ENCODE measurements around the gene RNF123.

Gene RNF123

DNA sequence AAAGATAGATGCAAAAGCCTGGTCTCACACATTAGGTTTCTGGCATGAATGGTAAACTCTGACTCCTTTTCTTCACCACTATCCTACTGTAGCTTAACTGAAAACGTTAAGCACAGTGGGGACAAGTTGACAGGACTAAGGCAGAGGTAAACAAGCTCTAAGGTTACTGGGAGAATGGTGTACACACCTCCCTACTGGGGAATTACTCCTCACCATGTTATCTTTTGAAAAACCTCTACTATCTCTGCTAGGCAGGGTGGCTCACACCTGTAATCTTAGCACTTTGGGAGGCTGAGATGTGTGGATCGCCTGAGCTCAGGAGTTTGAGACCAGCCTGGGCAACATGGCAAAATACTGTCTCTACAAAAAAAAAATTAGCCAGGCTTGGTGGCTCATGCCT lies 67.8 kb downstream of the RNF123 start:
- no peaks in the 10 kb centered on the region for H3K9me3 ChIP-seq (ENCODE audit: severe bottlenecking)
- TF ChIP-seq CTCF (IDR thresholded peaks at IDR 0.05; ENCODE audit: low read depth, low read length): no peak

DNA sequence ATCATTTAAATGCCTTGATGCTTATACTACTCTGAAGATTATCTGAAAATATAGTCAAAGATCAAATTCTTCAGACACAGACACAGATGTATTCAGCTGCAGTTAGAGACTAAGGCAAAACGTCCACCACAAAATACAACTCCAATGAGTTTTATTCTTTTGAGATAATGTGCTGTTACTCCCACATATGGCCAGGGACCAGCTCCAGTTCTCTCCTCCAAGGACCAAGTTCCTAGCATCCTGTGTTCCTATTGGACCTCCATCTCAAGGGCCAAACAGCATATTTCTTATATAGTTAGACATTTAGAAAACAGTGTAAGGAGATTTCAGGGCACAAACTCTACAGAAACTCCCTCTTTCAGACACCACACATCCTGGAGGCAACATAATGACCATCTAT lies 69.9 kb downstream of the RNF123 start:
- DNase-seq: no peak
- no peaks in the 10 kb centered on the region for H3K27me3 ChIP-seq (ENCODE audit: insufficient read depth, low read depth, severe bottlenecking)
- no peak overlapping the region for H3K27ac ChIP-seq
- no peaks in the 10 kb centered on the region; the same call in 1 of the 2 replicates for H3K36me3 ChIP-seq
- no peak for TF ChIP-seq CTCF (IDR thresholded peaks at IDR 0.05; ENCODE audit: low read depth, low read length)
- no peak overlapping the region for H3K4me3 ChIP-seq (ENCODE audit: low read depth, low read length)
- H3K9me3 ChIP-seq (ENCODE audit: severe bottlenecking): no peaks in the 10 kb centered on the region

More for the DNA sequence above, 67.8 kb downstream of the RNF123 start:
- DNase-seq: no peak
- H3K36me3 ChIP-seq: no peaks in the 10 kb centered on the region; the same call in 1 of the 2 replicates
- H3K27ac ChIP-seq: no peak overlapping the region
- no peaks in the 10 kb centered on the region for H3K27me3 ChIP-seq (ENCODE audit: insufficient read depth, low read depth, severe bottlenecking)
- H3K4me3 ChIP-seq (ENCODE audit: low read depth, low read length): no peak overlapping the region

DNA sequence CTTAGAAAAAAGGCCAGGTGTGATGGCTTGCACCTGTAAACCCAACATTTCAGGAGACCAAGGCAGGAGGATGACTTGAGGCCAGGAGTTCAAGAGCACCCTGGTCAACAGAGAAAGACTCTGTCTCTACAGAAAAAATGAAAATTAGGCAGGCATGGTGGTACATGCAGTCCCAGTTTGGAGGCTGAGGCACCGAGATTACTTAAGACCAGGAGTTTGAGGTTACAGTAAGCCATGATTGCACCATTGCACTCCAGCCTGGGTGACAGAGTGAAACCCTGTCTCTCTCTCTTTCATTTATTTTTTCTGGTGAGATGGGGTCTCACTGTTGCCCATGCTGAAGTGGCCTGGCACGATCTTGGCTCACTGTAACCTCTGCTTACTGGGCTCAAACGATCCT lies 72.3 kb downstream of the RNF123 start:
- H3K27me3 ChIP-seq (ENCODE audit: insufficient read depth, low read depth, severe bottlenecking): no peaks in the 10 kb centered on the region
- TF ChIP-seq CTCF (IDR thresholded peaks at IDR 0.05; ENCODE audit: low read depth, low read length): no peak
- peaks cover 8% of the 10 kb centered on the region for H3K36me3 ChIP-seq
- no peaks in the 10 kb centered on the region for H3K9me3 ChIP-seq (ENCODE audit: severe bottlenecking)
- DNase-seq: no peak
- H3K4me3 ChIP-seq (ENCODE audit: low read depth, low read length): no peak overlapping the region
- H3K27ac ChIP-seq: no peak overlapping the region

DNA sequence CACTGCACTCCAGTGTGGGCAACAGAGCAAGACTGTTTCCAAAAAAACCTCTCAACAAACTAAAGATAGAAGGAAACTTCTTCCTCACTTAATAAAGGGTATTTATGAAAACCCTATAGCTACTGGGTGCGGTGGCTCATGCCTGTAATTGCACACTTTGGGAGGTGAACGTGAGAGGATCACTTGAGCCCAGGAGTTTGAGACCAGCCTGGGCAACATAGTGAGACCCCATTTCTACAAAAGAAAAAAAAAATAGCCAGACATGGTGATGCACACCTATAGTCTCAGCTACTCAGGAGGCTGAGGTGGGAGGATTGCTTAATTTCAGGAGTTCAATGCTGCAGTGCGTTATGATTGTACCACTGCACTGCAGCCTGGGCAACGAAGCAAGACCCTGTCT lies 74.6 kb downstream of the RNF123 start:
- Histone ChIP-seq H3K27me3 (ENCODE audit: insufficient read depth, low read depth, severe bottlenecking) (no peaks in the 10 kb centered on the region), H3K9me3 (ENCODE audit: severe bottlenecking) (no peaks in the 10 kb centered on the region), H3K36me3 (peaks cover 8% of the 10 kb centered on the region), H3K4me3 (ENCODE audit: low read depth, low read length) (no peak overlapping the region), H3K27ac (no peak overlapping the region)
- no peak for DNase-seq
- TF ChIP-seq CTCF (IDR thresholded peaks at IDR 0.05; ENCODE audit: low read depth, low read length): no peak

DNA sequence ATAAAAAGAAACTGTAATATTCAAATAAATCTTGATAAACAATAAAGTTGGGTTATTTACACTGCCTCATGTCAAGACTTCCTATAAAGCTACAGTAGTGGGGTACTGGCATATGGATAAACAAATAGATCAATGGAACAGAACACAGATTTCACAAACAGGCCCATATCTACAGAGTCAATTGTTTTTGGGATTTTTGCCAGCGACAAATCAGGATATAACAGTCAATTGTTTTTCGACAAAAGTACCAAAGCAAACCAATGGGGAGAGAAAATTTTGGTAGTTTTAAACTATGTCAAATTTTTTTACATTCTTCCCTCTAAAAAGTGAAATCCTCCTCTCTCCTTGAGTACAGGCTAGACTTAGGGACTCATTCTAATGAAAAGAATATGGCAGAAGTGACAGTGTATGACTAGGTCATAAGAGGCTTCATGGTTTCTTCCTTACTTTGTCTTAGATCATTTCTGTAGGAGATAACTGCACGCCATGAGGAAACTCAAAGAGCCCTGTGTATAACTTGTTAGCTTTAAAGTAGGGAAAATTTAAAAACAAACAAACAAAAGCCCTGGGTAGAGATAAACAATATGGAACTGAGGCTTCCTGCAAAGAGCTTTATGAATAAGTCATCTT lies 80.0 kb downstream of the RNF123 start:
- no peak for DNase-seq
- Histone ChIP-seq H3K9me3 (ENCODE audit: severe bottlenecking) (no peaks in the 10 kb centered on the region), H3K27me3 (ENCODE audit: insufficient read depth, low read depth, severe bottlenecking) (no peaks in the 10 kb centered on the region), H3K36me3 (peaks cover 16% of the 10 kb centered on the region), H3K4me3 (ENCODE audit: low read depth, low read length) (no peak overlapping the region), H3K27ac (no peak overlapping the region)
- no peak for TF ChIP-seq CTCF (IDR thresholded peaks at IDR 0.05; ENCODE audit: low read depth, low read length)

DNA sequence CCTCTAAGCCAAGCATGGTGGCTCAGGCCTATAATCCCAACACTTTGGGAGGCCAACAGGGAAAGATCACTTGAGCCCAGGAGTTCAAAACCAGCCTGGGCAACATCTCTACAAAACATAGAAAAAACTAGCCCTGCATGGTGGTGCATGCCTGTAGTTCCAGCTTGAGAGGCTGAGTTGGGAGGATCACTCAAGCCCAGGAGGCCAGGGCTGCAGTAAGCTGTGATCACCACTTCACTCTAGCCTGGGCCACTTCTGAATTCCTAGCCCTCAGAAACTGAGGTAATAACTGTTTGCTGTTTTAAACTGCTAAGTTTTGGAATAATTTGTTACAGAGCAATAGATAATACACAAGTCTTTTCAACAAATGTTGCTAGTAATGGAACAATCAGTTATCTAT lies 80.6 kb downstream of the RNF123 start:
- peaks cover 13% of the 10 kb centered on the region for H3K36me3 ChIP-seq
- H3K27me3 ChIP-seq (ENCODE audit: insufficient read depth, low read depth, severe bottlenecking): no peaks in the 10 kb centered on the region
- H3K9me3 ChIP-seq (ENCODE audit: severe bottlenecking): no peaks in the 10 kb centered on the region
- no peak for DNase-seq
- no peak overlapping the region for H3K4me3 ChIP-seq (ENCODE audit: low read depth, low read length)
- no peak for TF ChIP-seq CTCF (IDR thresholded peaks at IDR 0.05; ENCODE audit: low read depth, low read length)
- no peak overlapping the region for H3K27ac ChIP-seq
